ENCODE data around the gene IL36RN.

Gene IL36RN

DNA sequence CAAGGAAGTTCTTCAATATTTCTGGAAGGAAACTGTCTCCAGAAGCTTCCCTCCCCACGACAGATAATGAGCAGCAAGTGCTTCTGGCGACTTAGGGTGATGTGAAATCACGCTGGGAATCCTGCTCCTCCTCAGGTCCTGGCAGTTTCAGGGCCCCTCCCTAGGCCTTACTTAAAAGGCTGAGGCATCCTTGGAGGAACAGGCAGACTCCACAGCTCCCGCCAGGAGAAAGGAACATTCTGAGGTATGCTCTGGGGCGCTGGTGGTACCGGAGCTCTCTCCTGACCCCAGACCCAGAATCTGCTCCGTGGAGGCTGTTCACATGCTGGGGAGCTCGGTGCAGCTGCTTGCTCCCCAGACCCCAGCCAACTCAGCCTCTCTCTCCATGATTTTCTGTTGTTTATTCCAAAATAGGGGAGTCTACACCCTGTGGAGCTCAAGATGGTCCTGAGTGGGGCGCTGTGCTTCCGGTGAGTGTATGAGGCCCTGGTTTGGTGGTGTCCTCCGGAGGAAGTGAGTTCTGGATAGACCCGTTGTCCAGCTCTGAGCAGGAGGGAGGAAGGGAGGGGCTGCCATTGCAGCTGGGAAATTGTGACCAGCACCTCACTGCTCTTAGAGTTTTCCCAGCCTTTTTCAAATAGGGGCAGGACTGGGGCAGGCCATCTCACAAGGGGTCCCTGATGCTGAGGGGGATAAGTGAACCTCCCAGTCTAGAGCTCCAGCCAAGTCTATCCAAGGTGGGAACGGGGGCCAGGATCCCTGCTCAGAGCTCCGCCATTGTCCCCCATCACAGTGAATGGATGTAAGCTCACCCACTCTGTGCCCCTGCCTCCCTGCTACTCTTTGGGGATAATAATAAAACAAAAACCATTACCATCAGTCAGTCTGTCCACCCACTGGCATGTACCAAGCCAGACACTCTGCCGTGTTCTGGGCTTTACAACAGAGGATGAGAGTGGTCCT lies at the start of gene IL36RN:
IL36RN (plus strand) TSS at position 201 of the 963 bp plus-strand sequence; CDS start at position 442, 241 bp downstream.
- no peak for DNase-seq (ENCODE audit: low read depth in 2 of 2)

DNA sequence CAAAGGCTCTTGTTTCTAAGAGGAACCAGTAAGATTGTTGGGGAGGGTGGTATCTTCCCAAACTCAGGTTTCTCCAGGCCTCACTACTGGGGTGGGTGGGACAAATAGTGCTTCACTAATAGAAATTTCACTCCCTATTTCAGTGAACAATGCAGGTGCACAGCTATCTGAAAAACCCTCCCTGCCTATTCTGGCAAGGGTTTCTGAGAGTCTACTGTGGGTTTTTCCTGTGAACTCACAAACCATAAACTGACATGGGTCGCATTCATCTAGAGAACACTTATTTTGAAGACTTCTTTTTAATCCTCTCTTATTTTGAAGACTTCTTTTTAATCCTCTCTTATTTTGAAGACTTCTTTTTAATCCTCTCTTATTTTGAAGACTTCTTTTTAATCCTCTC lies 49.4 kb upstream of the IL36RN start:
- DNase-seq (ENCODE audit: low read depth in 2 of 2) = no peak

DNA sequence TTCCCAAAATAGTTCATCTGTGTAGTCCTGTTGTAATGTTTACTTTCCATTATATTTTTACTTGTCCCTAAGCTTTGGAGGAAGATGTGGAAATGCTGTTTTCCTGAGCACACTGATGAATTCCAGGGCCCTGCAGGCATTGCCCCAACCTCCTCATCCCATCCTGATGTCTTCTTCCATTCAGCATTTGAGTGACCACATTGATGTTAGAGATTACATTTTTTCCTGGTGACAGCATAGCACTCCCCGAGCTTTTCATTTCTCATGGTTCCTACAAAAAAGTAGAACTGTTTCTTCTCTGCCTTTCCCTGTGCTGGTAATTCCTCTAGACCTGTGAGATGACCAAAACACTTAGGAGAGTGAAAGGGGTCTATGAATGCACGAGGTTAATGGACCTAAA lies 48.9 kb upstream of the IL36RN start:
- no peak for DNase-seq (ENCODE audit: low read depth in 2 of 2)

DNA sequence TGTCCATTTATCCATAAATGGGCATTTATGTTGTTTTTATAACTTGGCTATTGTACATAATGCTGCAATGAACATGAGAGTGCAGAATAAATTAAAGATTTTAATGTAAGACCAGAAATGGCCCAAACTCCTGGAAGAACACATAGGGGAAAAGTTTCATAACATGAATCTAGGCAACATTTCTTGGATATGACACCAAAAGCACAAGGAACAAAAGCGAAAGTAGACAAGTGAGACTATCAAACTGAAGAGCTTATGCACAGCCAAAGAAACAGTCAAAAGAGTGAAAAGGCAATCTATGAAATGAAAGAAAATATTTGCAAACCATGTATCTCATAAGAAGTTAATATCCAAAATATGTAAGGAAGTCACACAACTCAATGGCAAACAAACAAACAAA lies 47.9 kb upstream of the IL36RN start:
- DNase-seq (ENCODE audit: low read depth in 2 of 2) = no peak

DNA sequence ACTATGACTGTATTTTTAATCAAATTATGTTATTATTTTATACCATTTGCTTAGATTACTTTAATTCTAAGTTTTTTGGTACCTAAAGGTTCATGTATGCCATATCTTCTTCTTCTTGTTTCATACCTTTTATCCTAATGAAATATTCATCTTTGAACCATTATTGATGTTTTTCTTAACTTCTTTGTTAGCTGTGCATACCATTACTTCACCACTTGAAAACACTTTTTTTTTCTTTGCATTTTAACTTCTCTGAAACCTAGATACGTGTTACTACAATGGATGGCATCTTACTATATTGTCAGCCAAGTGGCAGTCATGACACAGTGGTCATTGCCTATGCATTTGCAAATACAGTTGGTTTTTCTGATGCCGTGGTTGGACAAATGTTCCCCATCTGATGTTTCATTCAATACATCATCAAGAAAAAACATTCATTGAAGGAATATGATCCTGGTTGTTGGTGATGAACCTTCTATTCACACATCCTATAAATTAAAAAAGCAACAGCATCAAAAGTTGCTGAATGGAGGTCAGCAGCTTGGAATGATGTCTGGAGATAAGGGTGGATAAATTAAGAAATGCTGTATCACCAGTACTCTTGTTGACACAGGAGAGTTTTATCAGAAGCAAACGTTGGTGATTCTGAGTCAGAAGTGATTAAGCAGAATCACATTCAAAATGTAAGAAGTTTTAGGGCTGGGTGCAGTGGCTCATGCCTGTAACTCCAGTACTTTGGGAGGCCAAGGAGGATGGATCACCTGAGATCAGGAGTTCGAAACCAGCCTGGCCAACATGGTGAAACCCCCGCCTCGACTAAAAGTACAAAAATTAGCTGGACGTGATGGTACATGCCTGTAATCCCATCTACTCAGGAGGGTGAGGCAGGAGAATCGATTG lies 46.3 kb upstream of the IL36RN start:
- DNase-seq (ENCODE audit: low read depth in 2 of 2) = no peak

DNA sequence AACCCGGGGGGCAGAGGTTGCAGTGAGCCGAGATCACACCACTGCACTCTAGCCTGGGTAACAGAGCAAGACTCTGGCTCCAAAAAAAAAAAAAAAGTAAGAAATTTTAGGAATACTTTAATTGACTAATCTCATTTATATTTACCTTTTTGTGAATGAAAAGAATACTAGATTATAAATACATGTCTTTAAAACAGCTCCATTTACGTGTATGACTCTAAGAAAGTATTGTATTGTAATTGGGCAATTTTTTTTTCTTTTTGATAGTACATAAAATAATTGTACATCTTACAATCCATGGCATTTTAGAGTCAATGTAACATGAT lies 45.7 kb upstream of the IL36RN start:
- DNase-seq (ENCODE audit: low read depth in 2 of 2) = no peak

DNA sequence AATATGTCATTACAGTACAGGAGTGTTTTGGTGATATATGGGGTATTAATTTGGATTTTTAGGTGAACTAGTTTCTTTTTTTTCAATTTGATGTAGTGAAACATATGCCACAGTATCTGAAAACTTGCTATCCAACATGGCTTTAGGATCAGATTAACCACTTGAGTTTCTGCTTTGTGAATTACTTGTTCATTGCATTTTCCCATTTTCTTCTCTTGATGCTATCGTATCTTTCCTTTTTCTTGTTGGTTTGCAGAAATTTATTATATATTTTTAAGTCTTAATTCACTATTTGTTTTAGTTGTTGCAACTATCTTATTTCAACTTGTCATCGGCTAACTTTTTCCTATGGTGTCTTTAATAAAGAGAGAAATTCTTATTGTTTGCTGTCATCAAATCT lies 44.9 kb upstream of the IL36RN start:
- DNase-seq (ENCODE audit: low read depth in 2 of 2) = no peak

DNA sequence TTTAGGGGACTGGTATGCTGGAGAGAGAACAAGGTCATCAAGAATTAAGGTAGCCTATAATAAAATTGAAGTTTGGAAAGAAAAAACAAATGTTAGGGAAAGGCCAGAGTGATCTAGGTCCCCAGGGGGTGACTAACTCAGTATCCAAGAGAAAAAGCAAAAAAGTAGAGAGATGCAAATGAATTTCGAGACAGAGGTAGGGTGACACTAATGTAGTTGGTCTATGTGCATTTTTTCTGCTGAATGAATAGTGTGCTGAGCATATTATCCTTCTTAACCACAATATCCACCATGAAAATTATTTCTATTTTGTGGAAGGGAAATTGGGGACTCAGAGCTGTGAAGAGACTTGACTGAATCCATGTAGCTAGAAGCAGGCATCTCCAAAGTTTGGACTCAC lies 44.0 kb upstream of the IL36RN start:
- DNase-seq (ENCODE audit: low read depth in 2 of 2) = no peak

DNA sequence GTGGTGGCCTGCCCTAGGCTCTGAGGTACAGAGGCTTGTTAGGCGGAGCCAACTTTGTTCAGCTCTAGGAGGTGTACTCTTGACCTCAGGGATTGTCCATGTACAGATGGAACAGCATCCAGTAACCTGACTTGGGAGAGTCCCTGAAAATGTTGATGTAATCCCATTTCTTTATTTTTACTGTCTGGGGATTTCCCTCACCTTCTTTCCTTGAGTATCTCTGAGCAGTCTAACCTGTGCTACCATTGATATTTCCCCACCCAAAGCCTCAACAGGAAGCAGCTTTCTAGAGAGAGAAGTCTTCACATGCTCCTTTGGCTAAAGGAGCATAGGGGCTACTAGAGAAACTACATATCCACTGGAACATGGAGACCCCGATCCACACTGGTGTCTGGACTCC lies 43.3 kb upstream of the IL36RN start:
- no peak for DNase-seq (ENCODE audit: low read depth in 2 of 2)

DNA sequence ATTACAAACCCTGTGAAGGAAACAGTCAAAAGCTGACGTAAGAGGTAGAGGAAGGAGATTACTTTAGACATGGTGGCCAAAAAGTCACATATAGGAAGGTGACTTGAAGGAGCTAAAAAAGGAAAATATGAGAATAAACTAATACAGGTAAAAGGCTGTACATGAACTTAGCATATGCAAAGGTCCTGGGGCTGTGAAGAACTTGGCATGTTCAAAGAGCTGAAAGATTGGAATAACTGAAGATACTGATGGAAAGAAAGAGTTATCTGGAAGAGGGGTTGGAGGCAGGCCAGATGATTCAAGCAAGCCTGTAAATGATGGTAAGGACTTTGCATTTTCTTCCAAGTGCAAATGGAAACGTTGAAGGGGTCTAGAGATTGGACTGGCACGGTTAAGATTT lies 40.5 kb upstream of the IL36RN start:
- no peak for DNase-seq (ENCODE audit: low read depth in 2 of 2)

DNA sequence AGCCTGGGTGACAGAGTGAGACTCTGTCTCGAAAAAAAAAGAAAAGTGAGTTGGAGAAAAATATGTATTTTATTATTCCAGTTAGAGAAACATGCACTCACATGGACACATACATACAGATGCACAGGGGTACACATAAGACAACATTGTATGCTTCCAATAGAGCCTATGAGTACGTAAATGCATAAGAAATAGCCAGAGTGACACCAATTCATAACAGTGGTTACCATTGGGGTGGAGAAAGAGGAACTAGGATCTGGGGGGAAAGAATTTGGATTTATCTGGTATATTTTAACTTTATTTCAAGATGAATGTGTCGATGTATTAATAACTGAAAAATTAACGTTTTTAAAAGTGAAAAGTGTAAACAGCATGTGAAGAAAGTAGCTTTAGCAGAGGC lies 37.7 kb upstream of the IL36RN start:
- no peak for DNase-seq (ENCODE audit: low read depth in 2 of 2)

DNA sequence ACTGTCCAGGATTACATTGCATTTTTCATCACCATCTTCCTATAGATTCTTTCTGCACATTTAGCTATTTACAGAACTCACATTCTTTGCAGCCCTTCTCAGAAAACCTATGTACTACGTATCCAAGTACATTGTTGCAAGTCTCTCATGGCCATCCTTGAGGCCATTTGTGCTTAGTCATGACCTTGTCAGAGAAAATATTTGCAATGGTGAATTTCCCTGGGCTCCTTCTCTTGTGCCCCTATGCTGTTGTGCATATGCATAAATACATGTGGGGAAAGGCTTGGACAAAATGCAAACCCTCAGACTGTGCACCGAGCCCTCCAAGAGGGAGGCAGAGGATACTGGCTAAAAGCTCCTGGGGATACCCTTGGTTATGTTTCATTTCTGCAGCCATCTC lies 34.2 kb upstream of the IL36RN start:
- DNase-seq (ENCODE audit: low read depth in 2 of 2) = no peak

DNA sequence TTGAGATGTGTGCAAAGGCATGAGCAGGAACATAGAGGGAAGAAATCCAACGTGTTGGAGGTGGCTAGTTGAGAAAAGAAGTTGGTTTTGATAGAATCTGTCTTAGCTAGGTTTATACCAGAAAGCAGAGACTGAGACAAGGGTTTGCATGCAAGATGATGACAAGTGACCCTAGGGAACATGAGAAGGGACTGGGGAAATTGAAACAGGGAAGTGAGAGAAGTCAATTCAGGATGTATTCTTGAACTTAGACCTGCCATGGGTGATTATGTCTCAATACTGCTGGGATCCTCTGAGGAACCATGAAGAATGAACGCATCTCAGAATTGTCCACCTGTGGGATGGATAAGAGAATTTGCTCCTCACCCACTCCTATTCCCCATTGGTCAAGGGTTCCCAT lies 33.3 kb upstream of the IL36RN start:
- no peak for DNase-seq (ENCODE audit: low read depth in 2 of 2)

DNA sequence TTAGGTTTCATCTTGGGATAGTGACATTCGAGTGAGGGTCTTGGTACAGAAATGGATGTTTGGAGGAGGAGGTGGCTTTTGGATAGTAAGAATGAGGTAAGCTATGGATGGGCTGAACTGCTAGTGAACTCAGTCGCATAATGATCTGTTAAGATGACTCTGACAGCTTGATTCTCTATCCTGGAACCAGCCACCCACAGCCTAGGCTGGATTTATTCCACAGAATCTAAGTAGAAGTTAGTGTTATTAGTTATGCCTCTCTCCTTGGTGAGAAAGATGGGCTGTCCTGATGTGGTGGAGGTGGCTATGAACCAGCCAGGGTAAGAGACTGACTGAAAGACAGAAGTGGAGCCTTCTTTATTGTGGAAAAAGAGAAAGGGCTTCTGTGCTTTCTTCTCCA lies 31.3 kb upstream of the IL36RN start:
- DNase-seq (ENCODE audit: low read depth in 2 of 2) = no peak

DNA sequence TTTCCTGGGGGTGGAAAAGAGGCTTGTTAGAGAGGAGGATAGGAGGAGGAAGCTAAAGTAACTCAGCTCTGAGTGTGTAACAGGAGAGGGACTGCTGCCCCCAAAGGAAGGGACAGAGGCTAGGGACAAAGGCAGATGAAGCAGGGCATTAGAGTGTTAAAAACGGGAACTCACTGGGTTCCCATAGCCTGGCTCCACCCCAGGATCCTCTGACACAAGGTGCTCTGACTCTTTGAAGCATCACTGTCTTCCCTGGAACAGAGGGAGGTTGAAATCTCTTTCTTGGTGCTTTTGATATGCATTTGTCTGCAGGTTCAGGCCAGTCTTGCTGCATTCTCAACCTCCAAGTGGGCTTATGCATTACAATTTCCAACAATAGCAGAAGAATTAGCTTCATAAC lies 30.9 kb upstream of the IL36RN start:
- no peak for DNase-seq (ENCODE audit: low read depth in 2 of 2)

DNA sequence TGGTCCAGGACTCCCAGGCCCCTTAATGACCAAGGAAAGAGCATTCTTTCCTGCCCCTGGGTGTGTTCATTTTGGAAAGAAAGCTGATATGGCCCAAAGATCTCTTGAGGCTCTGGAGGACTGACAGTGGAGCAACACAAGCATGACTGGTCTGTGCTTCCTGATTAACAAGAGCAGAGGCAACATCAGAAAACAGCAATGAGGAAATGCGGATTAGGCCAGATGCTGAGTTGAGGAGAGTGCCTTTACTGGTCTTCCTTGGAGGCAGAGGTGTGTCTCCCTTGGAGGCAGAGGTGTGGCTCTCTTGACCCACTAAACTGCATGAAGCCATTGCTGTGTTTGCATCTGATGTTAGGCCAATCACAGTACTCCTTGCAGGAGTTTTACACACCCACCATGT lies 26.3 kb upstream of the IL36RN start:
- no peak for DNase-seq (ENCODE audit: low read depth in 2 of 2)

DNA sequence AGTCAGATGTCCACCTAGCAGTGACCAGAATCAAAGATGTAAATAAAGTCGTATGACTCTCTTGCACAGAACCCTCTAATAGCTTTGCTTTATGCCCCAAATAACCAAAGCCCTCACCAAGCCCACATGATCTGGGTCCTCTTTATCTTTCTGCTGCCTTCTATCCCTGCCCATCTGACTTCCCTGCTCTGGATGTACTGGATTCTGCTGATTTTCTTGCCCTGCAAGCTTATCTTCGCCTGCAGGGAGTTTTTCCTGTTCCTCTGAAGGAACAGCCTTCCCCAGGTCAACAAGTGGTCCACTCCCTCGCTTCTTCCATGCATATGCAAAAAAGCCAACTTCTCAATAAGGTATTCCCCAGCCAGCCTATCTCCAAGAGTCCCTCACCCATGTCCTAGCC lies 25.0 kb upstream of the IL36RN start:
- no peak for DNase-seq (ENCODE audit: low read depth in 2 of 2)

DNA sequence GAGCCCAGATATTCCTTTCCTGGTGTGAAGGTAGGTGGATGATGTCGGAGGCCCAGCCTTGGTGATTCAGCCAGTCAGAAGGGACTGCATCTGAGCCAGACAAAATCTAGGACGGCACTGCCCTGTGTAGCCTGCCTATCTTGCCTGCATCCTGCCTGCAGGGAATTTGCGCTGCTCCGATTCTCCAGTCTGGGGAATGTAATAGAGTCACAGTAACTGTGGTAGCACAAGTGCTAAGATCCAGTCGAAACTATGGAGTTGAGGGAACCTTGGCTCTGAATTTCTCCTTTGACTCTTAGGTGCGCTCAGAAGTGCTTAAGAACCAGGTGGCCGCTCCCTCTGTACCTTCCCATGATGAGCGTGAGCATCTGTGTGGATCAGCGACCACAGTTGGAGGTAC lies 22.2 kb upstream of the IL36RN start:
- no peak for DNase-seq (ENCODE audit: low read depth in 2 of 2)

DNA sequence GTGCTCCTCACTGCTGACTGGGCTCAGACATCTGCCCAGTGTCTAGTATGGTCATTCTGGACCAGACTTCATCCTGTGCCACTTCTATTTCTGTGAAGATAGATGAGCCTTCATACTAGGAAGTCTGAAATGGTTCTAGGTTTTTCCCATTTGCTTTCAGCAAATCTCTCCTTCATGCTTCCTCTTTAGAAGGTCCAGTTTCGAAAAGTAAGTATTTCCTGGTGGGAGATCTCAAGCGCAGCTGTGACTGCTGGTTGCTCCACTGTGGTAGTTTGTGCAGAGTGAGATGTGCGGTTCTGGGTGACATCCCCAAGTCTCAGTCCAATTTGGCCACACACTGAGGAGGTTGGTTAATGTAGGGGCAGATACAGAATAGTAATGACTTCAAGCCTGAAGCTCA lies 20.7 kb upstream of the IL36RN start:
- DNase-seq (ENCODE audit: low read depth in 2 of 2) = no peak

DNA sequence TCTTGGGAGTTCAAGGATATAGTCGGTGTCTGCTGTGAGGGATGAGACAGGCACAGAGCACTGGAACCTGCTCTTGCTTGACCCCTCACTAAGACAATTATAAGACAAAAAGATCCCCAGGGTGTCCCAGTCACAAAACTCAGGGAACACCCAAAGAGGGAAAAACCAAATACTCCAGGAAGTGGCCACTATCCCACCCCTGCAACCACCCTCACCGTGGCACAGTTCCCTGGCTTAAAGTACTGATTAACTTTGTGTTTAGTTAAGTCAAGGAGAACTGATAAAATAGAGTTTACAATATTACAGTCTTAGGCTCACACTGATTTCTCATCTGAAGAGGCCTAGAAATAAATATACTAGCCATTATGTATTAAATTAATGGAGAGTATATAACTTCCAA lies 19.8 kb upstream of the IL36RN start:
- DNase-seq (ENCODE audit: low read depth in 2 of 2) = no peak

DNA sequence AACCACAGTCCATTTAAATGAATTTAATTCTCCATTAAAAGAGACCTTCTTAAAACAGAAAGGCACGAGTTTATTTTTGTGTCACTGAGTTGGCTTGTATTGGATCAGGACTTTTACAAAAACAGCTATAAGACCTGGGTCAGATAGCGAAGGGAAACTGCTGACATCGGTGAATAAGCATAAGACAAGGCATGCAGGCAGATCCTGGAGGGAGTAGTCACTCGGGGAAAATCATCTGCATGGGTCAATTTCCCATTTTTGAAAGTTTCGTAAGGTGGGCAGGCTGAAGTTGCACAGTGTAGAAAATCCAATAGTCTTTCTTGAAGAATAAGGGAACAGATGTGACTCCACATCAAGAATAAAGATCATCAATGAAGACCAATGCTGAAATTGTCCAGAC lies 19.3 kb upstream of the IL36RN start:
- DNase-seq (ENCODE audit: low read depth in 2 of 2) = no peak

DNA sequence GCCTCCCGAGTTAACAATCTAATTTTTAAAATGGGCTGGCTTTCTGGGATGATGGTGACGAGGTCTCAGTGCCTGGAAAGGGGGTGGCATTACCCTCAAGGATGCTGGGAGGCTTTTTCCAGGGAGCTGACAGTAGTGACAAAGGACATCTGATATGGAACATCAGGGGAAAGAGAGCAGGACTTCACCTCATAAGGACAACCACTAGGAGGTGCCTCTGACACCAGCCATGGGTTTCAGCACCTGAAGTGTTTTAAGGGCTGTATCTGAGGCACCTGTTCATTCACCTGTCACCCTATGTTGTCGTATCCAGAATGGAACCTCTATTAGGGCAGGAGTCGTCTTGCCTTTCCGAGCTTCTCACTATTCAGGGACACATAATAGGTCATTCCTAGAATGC lies 17.1 kb upstream of the IL36RN start:
- DNase-seq (ENCODE audit: low read depth in 2 of 2) = no peak

DNA sequence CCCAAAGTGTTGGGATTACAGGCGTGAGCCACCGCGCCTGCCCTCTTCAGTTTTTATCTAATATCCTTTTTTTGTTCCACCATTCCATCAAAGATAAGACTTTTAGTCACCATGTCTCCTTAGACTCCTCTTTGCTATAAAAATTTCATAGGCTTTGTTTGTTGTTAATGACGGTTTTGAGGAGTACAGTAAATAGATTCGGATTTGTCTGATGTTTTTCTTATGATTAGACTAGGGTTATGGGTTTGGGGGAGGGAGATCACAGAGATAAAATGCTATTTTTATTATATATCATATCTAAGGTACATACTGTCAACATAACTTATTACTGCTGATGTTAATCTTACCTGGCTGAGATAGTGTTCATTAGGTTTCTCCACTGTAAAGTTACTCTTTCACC lies 12.5 kb upstream of the IL36RN start:
- DNase-seq (ENCODE audit: low read depth in 2 of 2) = no peak

Data from stimulated activated CD4-positive, alpha-beta T cell treated with anti-CD3 and anti-CD28 coated beads, Interleukin-15, amount 100 ng/mL, for 48 hours (primary cell).